HG02981 (cell line): ENCODE data around the gene CPA4.

ENCODE experiments used
- ATAC-seq: cut with Tn5 transposase; IDR thresholded peaks from one replicate; pipeline ENCODE4 v1.9.1; 2021; ENCODE audit warnings: mild to moderate bottlenecking, moderate library complexity; ENCODE audit not compliant: unreplicated experiment

CPA4 gene

GRCh38 chr7:130274296-130274695 is 18.7 kb upstream of the CPA4 start:
- ATAC-seq, result no peak

GRCh38 chr7:130274983-130275591 is 17.9 kb upstream of the CPA4 start:
- ATAC-seq, result no peak

GRCh38 chr7:130275826-130276297 is 17.1 kb upstream of the CPA4 start:
- no peak for ATAC-seq

- ATAC-seq, result no peak
These were observed 15.9 kb upstream of the CPA4 start for GRCh38 chr7:130276796-130277762.

GRCh38 chr7:130277763-130278643 is 15.0 kb upstream of the CPA4 start:
- no peak for ATAC-seq

GRCh38 chr7:130278860-130279259 is 14.1 kb upstream of the CPA4 start:
- no peak for ATAC-seq

- ATAC-seq, result no peak
These were observed 13.7 kb upstream of the CPA4 start for GRCh38 chr7:130279286-130279685.

GRCh38 chr7:130279906-130280305 is 13.1 kb upstream of the CPA4 start:
- ATAC-seq, result no peak

GRCh38 chr7:130281260-130281659 is 11.7 kb upstream of the CPA4 start:
- no peak for ATAC-seq

- no peak for ATAC-seq
These were observed 6.1 kb upstream of the CPA4 start for GRCh38 chr7:130286881-130287280.

- no peak for ATAC-seq
These were observed 4.8 kb upstream of the CPA4 start for GRCh38 chr7:130288168-130288567.

GRCh38 chr7:130288829-130289228 is 4.1 kb upstream of the CPA4 start:
- ATAC-seq, result no peak

- no peak for ATAC-seq
These were observed 3.5 kb upstream of the CPA4 start for GRCh38 chr7:130289478-130289877.

GRCh38 chr7:130290745-130291144 is 2.2 kb upstream of the CPA4 start:
- ATAC-seq, result no peak

- peak; percentile 49 for ATAC-seq
These were observed 560 bp downstream of the CPA4 start for GRCh38 chr7:130293521-130293920.

- no peak for ATAC-seq
These were observed 1.4 kb downstream of the CPA4 start for GRCh38 chr7:130294314-130294713.

GRCh38 chr7:130296221-130296951 is 3.4 kb downstream of the CPA4 start:
- no peak for ATAC-seq

GRCh38 chr7:130297628-130298543 is 4.9 kb downstream of the CPA4 start:
- no peak for ATAC-seq

GRCh38 chr7:130298544-130299326 is 5.8 kb downstream of the CPA4 start:
- no peak for ATAC-seq
